Ishikawa (cell line): ENCODE results near the gene TSPAN15.

Experiments used
- CEBPB ChIP-seq: IDR thresholded peaks from 2 replicates; pipeline ENCODE4 v1.6.1; 2012
- CREB1 ChIP-seq: IDR thresholded peaks from 2 replicates; pipeline ENCODE4 v1.6.1; 2012; ENCODE audit warnings: low read depth
- EGR1 ChIP-seq: IDR thresholded peaks from 2 replicates; pipeline ENCODE4 v1.6.1; 2012
- EP300 ChIP-seq: IDR thresholded peaks from 2 replicates; pipeline ENCODE4 v1.6.1; 2012; ENCODE audit warnings: borderline replicate concordance
- FOXM1 ChIP-seq: IDR thresholded peaks from 2 replicates; pipeline ENCODE4 v1.6.1; 2012; ENCODE audit warnings: low read depth, borderline replicate concordance
- MAX ChIP-seq: IDR thresholded peaks from 2 replicates; pipeline ENCODE4 v1.6.1; 2012
- NFIC ChIP-seq: IDR thresholded peaks from 2 replicates; pipeline ENCODE4 v1.6.1; 2012
- RAD21 ChIP-seq: IDR thresholded peaks from 2 replicates; pipeline ENCODE4 v1.6.1; 2012; ENCODE audit warnings: low read depth
- REST ChIP-seq: IDR thresholded peaks from 2 replicates; pipeline ENCODE4 v1.6.1; 2012; ENCODE audit warnings: low read depth, mild to moderate bottlenecking
- TAF1 ChIP-seq: IDR thresholded peaks from 2 replicates; pipeline ENCODE4 v1.6.1; 2012; ENCODE audit warnings: low read depth, mild to moderate bottlenecking
- TCF12 ChIP-seq: IDR thresholded peaks from 2 replicates; pipeline ENCODE4 v1.6.1; 2012; ENCODE audit warnings: low read depth
- USF1 ChIP-seq: IDR thresholded peaks from 2 replicates; pipeline ENCODE4 v1.6.1; 2012
- YY1 ChIP-seq: IDR thresholded peaks from 2 replicates; pipeline ENCODE4 v1.6.1; 2012; ENCODE audit warnings: low read depth
- ZBTB7A ChIP-seq: IDR thresholded peaks from 2 replicates; pipeline ENCODE4 v1.6.1; 2012; ENCODE audit warnings: low read depth

- TF ChIP-seq REST (no peak), TCF12 (no peak), MAX (no peak), CREB1 (no peak), CEBPB (no peak), EP300 (no peak), TAF1 (no peak), NFIC (no peak), ZBTB7A (no peak), RAD21 (no peak), USF1 (no peak), YY1 (no peak), EGR1 (no peak), FOXM1 (no peak)
Observed at GRCh38 chr10:69480068-69480412, 28.8 kb downstream of the TSPAN15 start.
